ENCODE data around the gene SLC35B3.
A peak's percentile ranks its signal among the peaks of the same experiment; 100 is the strongest.
"Not testable (repeated sequence)": the region's sequence is repeated elsewhere in the genome, so short reads cannot be mapped to it uniquely, and the experiment has no call there.

The SLC35B3 gene

GRCh38 chr6:8435093-8435844, at the start of gene SLC35B3:
Gene SLC35B3, minus strand, starts transcription at chr6:8435545.
- DNase-seq: peak; percentile 98

- no peak for DNase-seq
These were observed 48.3 kb upstream of the SLC35B3 start for GRCh38 chr6:8483650-8484049.

- no peak for DNase-seq
These were observed 46.4 kb upstream of the SLC35B3 start for GRCh38 chr6:8481727-8482126.

- no peak for DNase-seq
These were observed 43.1 kb upstream of the SLC35B3 start for GRCh38 chr6:8478418-8478817.

GRCh38 chr6:8476656-8477055, 41.3 kb upstream of the SLC35B3 start:
- DNase-seq: no peak

- DNase-seq: no peak
These were observed 33.4 kb upstream of the SLC35B3 start for GRCh38 chr6:8468552-8469356.

GRCh38 chr6:8462694-8463093, 27.3 kb upstream of the SLC35B3 start:
- no peak for DNase-seq

GRCh38 chr6:8462169-8462568, 26.8 kb upstream of the SLC35B3 start:
- DNase-seq: no peak

GRCh38 chr6:8446391-8446790, 11.0 kb upstream of the SLC35B3 start:
- DNase-seq: no peak

- not testable (repeated sequence) for DNase-seq
These were observed 10.6 kb upstream of the SLC35B3 start for GRCh38 chr6:8445930-8446329.

- DNase-seq: no peak
These were observed 6.8 kb upstream of the SLC35B3 start for GRCh38 chr6:8442150-8442549.

- no peak for DNase-seq
These were observed 6.1 kb upstream of the SLC35B3 start for GRCh38 chr6:8441452-8441851.

- no peak for DNase-seq
These were observed 4.4 kb upstream of the SLC35B3 start for GRCh38 chr6:8439601-8440268.

GRCh38 chr6:8437813-8438212, 2.5 kb upstream of the SLC35B3 start:
- DNase-seq: no peak

- no peak for DNase-seq
These were observed 1.6 kb upstream of the SLC35B3 start for GRCh38 chr6:8436966-8437365.

GRCh38 chr6:8435845-8436168, 462 bp upstream of the SLC35B3 start:
- no peak for DNase-seq

GRCh38 chr6:8434727-8435092, 635 bp downstream of the SLC35B3 start:
- DNase-seq: no peak

- DNase-seq: no peak
These were observed 2.7 kb downstream of the SLC35B3 start for GRCh38 chr6:8432614-8433013.

GRCh38 chr6:8429821-8430220, 5.5 kb downstream of the SLC35B3 start:
- no peak for DNase-seq

GRCh38 chr6:8426544-8426943, 8.8 kb downstream of the SLC35B3 start:
- not testable (repeated sequence) for DNase-seq

GRCh38 chr6:8420031-8420588, 15.2 kb downstream of the SLC35B3 start:
- no peak for DNase-seq

- no peak for DNase-seq
These were observed 19.4 kb downstream of the SLC35B3 start for GRCh38 chr6:8415913-8416312.

GRCh38 chr6:8415280-8415679, 20.1 kb downstream of the SLC35B3 start:
- DNase-seq: no peak

GRCh38 chr6:8414844-8415243, 20.5 kb downstream of the SLC35B3 start:
- DNase-seq: no peak

Data from stimulated activated CD4-positive, alpha-beta T cell treated with anti-CD3 and anti-CD28 coated beads, Interleukin-15, amount 100 ng/mL, for 24 hours (primary cell).